Measurements from ENCODE around the gene HMMR. TPM values are rescaled to one million over a fixed set of nuclear protein-coding genes. Genes with fewer than 3 reads are reported as not detected.

The HMMR gene
- total RNA-seq, 1 experiment from 2014 or later, result 54.9 TPM

DNA sequence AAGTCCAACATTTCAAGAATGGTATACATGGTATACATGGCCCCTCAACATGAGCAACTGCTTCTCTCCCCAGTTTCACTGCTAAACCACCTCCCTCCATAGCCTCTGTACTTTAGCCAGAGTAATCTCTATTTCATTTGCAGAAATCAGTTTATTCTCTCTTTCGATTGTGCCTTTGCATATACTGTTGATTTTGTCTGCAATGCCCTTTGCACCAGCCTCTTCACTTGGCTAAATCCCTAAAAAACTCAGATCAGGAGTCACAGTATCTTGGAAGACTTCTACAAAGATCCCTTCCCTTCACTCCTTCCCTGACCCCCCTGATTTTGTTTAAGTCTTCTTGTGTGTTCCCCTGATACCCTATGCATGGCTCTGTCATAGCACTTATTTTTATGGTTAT is 27.9 kb upstream of the HMMR start:
- intact Hi-C loops (cut with micrococcal nuclease), result no loop called here
- ChIA-PET RAD21 (ENCODE audit: low non-redundant PET in 1 of 2, low total read pairs in 2 of 2, uncharacterized antibody in 2 of 2, unreplicated experiment in 2 of 2) (no interaction called here), POLR2A (no interaction called here), CTCF (no interaction called here)
- Histone ChIP-seq H3K9ac (ENCODE audit: low read length) (no peak overlapping the region), H3K9me2 (ENCODE audit: insufficient read depth) (no peaks in the 10 kb centered on the region), H3K27ac (ENCODE audit: low read depth, low read length) (no peak overlapping the region), H3K4me1 (ENCODE audit: control insufficient read depth in 1 of 2, insufficient read depth in 2 of 2, low read length in 2 of 2) (peaks cover 0 to 10% of the 10 kb centered on the region in 2 experiments; a peak in 3 of 4 replicates), H3K36me3 (ENCODE audit: control insufficient read depth in 1 of 2, insufficient read depth in 2 of 2, low read length in 2 of 2) (no peaks in the 10 kb centered on the region), H3K79me2 (ENCODE audit: insufficient read depth, low read length) (peaks cover 1% of the 10 kb centered on the region; the same call in 1 of the 2 replicates), H4K20me1 (ENCODE audit: insufficient read depth) (no peaks in the 10 kb centered on the region), H3K4me3 (replicated peaks in 1 of 2; ENCODE audit: low read depth in 1 of 2, low read length in 2 of 2) (no peak overlapping the region), H3K9me3 (ENCODE audit: control insufficient read depth in 1 of 2, insufficient read depth in 1 of 2, low read depth in 1 of 2, low read length in 2 of 2) (no peaks in the 10 kb centered on the region), H3K27me3 (ENCODE audit: insufficient read depth, low read length) (no peaks in the 10 kb centered on the region), H2AFZ (ENCODE audit: low read depth, low read length, poor library complexity, severe bottlenecking) (no peak overlapping the region), H3K4me2 (ENCODE audit: low read length) (no peak overlapping the region)
- BruUV-seq (replicated peaks), result no TSS peak
- no peak for ATAC-seq
- DNase-seq (ENCODE audit: low read depth, low spot score), result no peak
- TF ChIP-seq EGR1 (IDR thresholded peaks at IDR 0.05; ENCODE audit: low read depth) (no peak), SIN3A (IDR thresholded peaks at IDR 0.05; ENCODE audit: low read depth) (no peak), EZH2phosphoT487 (IDR thresholded peaks at IDR 0.05; ENCODE audit: borderline replicate concordance) (no peak), ZFX (IDR thresholded peaks at IDR 0.05) (no peak), POLR2AphosphoS5 (IDR thresholded peaks at IDR 0.05; ENCODE audit: low read depth, low read length) (no peak)
- TF ChIP-seq, protein P1, sequence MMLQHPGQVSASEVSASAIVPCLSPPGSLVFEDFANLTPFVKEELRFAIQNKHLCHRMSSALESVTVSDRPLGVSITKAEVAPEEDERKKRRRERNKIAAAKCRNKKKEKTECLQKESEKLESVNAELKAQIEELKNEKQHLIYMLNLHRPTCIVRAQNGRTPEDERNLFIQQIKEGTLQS (IDR thresholded peaks at IDR 0.05), result no peak

DNA sequence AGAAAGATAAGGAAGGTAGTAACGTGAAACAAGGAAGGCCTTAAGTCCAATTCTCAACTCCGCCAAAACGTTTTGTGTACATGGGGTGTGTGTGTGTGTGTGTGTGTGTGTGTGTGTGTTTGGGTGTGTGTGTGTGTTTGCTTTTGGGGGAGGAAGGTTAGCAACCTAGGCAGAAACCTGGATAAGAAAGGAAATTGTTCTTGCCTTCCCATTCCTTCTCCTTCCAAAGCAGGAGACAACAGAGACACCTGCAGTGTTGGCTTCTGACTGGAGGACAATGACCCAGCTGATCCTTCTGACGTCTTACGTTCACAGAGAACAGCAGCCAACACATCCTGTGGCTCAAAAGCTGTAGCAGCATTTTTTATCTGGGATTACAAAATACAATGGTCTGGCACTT is 27.2 kb upstream of the HMMR start:
- Histone ChIP-seq H3K36me3 (ENCODE audit: control insufficient read depth in 1 of 2, insufficient read depth in 2 of 2, low read length in 2 of 2) (no peaks in the 10 kb centered on the region), H2AFZ (ENCODE audit: low read depth, low read length, poor library complexity, severe bottlenecking) (no peak overlapping the region), H3K9me2 (ENCODE audit: insufficient read depth) (no peaks in the 10 kb centered on the region), H3K4me2 (ENCODE audit: low read length) (no peak overlapping the region), H3K27ac (ENCODE audit: low read depth, low read length) (no peak overlapping the region), H4K20me1 (ENCODE audit: insufficient read depth) (no peaks in the 10 kb centered on the region), H3K27me3 (ENCODE audit: insufficient read depth, low read length) (no peaks in the 10 kb centered on the region), H3K4me3 (replicated peaks in 1 of 2; ENCODE audit: low read depth in 1 of 2, low read length in 2 of 2) (no peak overlapping the region), H3K9ac (ENCODE audit: low read length) (no peak overlapping the region), H3K79me2 (ENCODE audit: insufficient read depth, low read length) (peaks cover 8% of the 10 kb centered on the region), H3K9me3 (ENCODE audit: control insufficient read depth in 1 of 2, insufficient read depth in 1 of 2, low read depth in 1 of 2, low read length in 2 of 2) (no peaks in the 10 kb centered on the region), H3K4me1 (ENCODE audit: control insufficient read depth in 1 of 2, insufficient read depth in 2 of 2, low read length in 2 of 2) (peaks cover 0 to 11% of the 10 kb centered on the region in 2 experiments; a peak in 3 of 4 replicates)
- BruUV-seq (replicated peaks), result no TSS peak
- no peak for DNase-seq (ENCODE audit: low read depth, low spot score)
- POLR2A ChIA-PET, result no interaction called here
- RAD21 ChIA-PET (ENCODE audit: low non-redundant PET in 1 of 2, low total read pairs in 2 of 2, uncharacterized antibody in 2 of 2, unreplicated experiment in 2 of 2), result no interaction called here
- no peak for ATAC-seq
- intact Hi-C loops (cut with micrococcal nuclease), result no loop called here
- CTCF ChIA-PET, result no interaction called here
- TF ChIP-seq ZNF274 (IDR thresholded peaks at IDR 0.05; ENCODE audit: low read depth, low read length) (no peak), ZFX (IDR thresholded peaks at IDR 0.05) (no peak), POLR2AphosphoS5 (IDR thresholded peaks at IDR 0.05; ENCODE audit: low read depth, low read length) (no peak), TCF7L2 (IDR thresholded peaks at IDR 0.05; ENCODE audit: borderline replicate concordance, extremely low read depth, insufficient read depth, insufficient read length) (no peak), JUND (IDR thresholded peaks at IDR 0.05) (no peak), SIN3A (IDR thresholded peaks at IDR 0.05; ENCODE audit: low read depth) (no peak), EZH2 (IDR thresholded peaks at IDR 0.05) (no peak), CEBPB (IDR thresholded peaks at IDR 0.05; ENCODE audit: low read depth) (no peak), YY1 (IDR thresholded peaks at IDR 0.05; ENCODE audit: extremely low read depth, insufficient replicate concordance, low read depth, low read length) (no peak), EGR1 (IDR thresholded peaks at IDR 0.05; ENCODE audit: low read depth) (no peak), SP1 (IDR thresholded peaks at IDR 0.05; ENCODE audit: low read depth) (no peak), SRF (IDR thresholded peaks at IDR 0.05; ENCODE audit: low read depth) (no peak)
- TF ChIP-seq, protein P2, sequence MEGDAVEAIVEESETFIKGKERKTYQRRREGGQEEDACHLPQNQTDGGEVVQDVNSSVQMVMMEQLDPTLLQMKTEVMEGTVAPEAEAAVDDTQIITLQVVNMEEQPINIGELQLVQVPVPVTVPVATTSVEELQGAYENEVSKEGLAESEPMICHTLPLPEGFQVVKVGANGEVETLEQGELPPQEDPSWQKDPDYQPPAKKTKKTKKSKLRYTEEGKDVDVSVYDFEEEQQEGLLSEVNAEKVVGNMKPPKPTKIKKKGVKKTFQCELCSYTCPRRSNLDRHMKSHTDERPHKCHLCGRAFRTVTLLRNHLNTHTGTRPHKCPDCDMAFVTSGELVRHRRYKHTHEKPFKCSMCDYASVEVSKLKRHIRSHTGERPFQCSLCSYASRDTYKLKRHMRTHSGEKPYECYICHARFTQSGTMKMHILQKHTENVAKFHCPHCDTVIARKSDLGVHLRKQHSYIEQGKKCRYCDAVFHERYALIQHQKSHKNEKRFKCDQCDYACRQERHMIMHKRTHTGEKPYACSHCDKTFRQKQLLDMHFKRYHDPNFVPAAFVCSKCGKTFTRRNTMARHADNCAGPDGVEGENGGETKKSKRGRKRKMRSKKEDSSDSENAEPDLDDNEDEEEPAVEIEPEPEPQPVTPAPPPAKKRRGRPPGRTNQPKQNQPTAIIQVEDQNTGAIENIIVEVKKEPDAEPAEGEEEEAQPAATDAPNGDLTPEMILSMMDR (IDR thresholded peaks at IDR 0.05 in 2 of 3, conservative IDR thresholded peaks at IDR 0.05 in 1 of 3; ENCODE audit: borderline replicate concordance in 1 of 3, insufficient read depth in 1 of 3, low read depth in 2 of 3, low read length in 2 of 3), result no peak
- TF ChIP-seq, protein P3, sequence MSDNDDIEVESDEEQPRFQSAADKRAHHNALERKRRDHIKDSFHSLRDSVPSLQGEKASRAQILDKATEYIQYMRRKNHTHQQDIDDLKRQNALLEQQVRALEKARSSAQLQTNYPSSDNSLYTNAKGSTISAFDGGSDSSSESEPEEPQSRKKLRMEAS (IDR thresholded peaks at IDR 0.05), result no peak
